NCI-H1417 treated with DMSO at 0.1 percent for 48 hours (cell line): ENCODE results near the gene RAB25.
"Not testable (repeated sequence)": the region's sequence is repeated elsewhere in the genome, so short reads cannot be mapped to it uniquely, and the experiment has no call there.

ENCODE experiments used
- DNase-seq: peaks from one replicate; lab custom pipeline; 2025; lab: John Stamatoyannopoulos, UW

Gene RAB25

GRCh38 chr1:156054500-156055280 is 6.3 kb upstream of the RAB25 start, which contains the start of gene LAMTOR2:
LAMTOR2 (plus strand) TSS chr1:156054782; CDS start chr1:156054890, 108 bp downstream.
- peak; percentile 91 for DNase-seq

DNA sequence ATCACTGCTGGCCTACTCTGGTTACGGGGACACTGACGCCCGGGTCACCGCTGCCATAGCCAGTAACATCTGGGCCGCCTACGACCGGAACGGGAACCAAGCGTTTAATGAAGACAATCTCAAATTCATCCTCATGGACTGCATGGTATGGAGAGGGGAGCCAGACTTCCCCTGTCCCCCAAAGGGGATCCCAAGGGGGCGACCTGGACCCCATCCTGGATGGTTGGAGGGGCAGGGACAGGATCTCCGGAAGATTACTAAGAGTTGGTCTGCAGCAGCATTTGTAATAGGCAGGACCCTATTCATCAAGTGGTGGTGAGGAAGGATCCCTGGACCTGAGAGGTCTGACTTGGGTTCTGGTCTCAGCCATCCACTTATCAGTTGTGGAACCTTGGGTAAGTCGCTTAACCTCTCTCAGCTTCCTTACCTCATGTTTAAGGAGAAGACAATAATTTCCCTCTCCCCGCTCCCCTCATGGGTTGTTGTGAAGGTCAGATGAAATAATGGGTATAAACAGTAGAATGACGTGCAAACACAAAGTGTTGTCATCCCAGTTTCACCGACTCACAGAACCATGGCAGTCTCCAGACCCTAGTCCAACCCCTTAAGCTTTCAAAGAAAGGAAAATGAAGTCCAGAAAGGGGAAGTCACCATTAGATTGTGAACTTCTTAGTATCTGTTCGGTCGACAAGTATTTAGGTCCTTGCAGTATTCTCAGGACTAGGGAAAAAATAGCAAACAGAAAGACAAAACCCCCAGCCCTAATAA is 5.5 kb upstream of the RAB25 start:
- no peak for DNase-seq

DNA sequence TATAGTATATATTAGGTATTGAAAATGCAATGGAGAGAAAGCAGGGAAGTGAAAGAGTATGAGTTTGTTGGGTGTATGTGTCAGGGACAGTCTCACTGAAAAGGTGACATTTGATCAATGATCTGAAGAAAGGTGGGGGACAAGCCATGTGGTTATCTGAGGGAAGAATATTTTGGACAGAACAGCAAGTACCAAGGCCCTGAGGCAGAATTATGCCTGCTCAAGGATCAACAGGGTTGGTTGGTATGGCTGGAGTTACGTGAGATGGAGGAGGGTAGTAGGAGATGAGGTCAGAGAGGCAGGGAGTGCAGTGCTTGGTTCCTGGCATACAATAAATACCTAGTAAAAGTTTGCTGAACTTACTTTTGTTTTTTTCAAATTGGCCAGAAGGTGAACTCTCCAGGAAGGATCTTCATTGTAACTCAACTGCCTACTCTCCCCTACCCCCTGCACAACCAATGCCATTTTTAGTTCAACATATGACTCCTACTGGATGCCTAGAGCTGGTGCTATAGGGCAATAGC is 4.6 kb upstream of the RAB25 start:
- DNase-seq, result no peak

GRCh38 chr1:156062189-156062588 is 1.2 kb downstream of the RAB25 start:
- no peak for DNase-seq

- DNase-seq, result no peak
These were observed 3.0 kb downstream of the RAB25 start for GRCh38 chr1:156063997-156064285.

DNA sequence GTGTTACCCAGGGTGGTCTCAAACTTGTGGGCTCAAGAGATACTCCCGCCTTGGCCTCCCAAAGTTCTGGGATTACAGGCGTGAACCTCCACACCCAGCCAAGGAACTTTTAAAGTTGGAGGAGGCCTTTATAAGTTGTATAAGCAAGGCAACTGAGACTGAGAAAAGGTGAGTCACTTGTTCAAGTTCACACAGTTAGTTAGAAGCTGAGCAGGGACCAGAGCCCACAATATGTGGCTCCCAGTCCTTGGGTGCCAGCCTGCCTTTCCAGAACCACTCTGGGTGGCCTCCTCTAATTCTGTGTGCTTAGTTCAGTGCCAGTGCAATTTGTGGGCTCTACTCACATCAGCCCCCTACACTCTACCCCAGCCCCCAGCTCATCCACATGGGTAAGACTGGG is 3.7 kb downstream of the RAB25 start:
- DNase-seq, result no peak

DNA sequence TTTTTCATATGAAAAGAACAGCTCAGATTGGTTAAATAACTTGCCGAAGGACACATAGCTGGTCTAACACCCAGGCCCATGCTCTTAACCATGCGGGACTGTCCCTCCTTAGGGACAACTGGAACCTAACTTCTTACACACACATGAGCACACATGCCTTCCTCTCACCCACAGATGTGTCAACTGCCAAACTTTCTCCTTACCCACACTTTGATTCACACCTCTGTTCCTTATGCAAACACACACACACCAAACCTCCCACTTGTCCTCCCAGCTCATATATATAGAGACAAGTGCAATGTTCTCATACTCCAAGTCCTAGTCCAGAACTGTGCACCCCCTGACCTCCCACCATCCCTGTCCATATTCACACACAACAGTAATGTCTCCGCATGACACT is 4.3 kb downstream of the RAB25 start:
- DNase-seq, result no peak

- DNase-seq, result no peak
These were observed 4.9 kb downstream of the RAB25 start for GRCh38 chr1:156065871-156066270.

DNA sequence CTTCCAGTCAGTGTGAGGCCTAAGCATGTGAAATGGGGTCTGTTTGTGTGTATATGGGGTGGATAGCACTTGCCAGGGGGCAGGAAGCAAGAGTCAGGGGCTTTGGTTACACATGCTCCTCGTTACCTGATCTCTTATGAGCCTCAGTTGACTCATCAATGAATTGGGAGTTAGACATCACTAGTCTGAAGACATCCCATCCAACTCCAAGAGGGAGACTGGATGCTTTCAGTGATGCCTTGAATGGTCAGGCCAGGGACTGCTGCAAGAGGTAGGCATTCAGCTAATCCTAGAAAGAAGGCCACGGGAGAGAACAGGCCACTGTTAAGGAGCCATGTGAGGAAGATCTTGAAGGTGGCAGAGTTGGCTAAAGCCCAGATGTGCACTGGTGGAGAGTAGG is 6.3 kb downstream of the RAB25 start:
- DNase-seq, result no peak

- DNase-seq, result no peak
These were observed 8.8 kb downstream of the RAB25 start for GRCh38 chr1:156069490-156070455.

- DNase-seq, result no peak
These were observed 9.6 kb downstream of the RAB25 start for GRCh38 chr1:156070548-156070947.

GRCh38 chr1:156071332-156071816 is 10.4 kb downstream of the RAB25 start:
- not testable (repeated sequence) for DNase-seq

DNA sequence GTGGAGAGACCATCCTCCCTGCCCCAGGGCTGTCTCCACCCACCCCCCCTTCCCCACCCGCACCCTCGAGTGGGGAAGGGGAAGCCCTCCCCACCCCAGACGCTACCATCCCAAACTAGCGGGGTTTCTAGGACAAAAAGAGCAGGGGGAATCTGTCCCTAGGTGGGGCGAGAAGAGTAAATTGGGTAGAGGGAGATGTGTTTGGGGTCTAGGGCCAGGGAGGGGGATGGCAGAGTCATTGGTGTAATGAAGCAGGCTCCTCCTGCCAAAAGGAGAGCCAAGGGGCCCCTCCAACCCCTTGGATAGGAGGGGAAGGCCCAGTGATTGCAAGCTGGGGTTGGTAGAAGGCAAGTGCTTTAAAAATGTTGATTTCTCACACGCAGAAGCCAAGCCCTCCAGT is 11.3 kb downstream of the RAB25 start:
- no peak for DNase-seq

DNA sequence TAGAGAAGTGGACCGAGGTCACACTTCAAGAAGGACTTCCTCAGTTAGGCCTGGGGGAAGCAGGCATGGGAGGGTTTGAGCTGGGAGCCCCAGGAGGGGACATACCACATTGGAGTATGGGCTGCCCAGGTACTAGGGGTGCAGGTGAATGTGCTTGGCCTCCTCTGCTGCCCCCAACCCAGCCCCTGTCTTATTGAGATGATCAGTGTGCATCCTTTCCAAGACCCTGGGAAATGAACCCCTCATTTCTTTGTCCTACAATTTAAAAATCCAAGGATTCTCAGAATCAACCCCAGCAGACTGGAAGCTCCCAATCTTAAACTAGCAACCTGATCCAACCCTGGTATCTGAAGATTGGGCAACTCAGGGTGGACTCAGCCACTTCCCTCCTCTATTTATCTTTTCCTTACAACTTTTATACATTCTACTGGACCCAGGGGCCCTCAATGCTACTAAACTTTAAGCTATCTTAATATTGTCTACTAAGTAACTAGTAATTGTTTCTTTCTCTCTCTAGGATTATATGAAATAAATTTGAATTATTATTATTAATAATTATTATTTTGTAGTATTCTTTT is 12.2 kb downstream of the RAB25 start:
- no peak for DNase-seq

- DNase-seq, result no peak
These were observed 12.8 kb downstream of the RAB25 start for GRCh38 chr1:156073740-156074139.

DNA sequence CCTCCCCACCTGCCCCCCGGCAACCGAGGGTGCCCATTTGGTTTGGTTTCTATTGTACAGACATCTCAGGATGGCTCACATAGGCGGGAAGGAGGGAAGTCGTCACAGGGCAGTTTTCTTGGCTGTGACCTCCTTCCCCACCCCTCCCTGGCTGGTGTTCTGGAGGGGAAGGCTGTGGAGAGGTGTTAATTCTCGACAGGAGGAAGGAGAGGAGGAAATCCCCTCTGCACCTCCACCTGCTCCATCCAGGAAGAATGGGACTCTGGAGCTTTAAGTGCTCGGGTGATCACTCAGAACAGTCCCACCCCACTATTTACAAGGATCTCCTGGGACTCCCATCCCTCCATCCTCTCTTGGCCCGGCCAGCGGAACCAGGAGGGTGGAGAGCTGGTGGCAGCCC is 13.7 kb downstream of the RAB25 start:
- no peak for DNase-seq

DNA sequence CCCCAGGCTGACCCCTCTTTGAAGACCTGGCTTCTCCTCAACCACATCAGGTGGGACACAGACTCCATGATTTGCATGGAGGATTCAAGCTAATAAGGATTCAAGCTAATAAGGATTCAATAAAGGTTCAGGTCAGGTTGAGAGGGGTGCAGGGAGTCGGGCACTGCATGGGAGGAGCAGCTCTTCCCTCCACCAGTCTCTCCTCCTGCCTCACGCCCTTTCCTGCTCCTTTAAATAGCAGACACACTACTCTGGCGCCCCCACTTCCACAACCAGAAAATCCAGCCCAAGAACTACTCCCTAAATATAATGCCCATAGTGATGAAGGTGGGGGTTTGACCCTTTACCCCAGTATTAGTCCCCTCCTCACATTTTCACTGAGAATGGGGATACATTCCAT is 14.2 kb downstream of the RAB25 start:
- no peak for DNase-seq

DNA sequence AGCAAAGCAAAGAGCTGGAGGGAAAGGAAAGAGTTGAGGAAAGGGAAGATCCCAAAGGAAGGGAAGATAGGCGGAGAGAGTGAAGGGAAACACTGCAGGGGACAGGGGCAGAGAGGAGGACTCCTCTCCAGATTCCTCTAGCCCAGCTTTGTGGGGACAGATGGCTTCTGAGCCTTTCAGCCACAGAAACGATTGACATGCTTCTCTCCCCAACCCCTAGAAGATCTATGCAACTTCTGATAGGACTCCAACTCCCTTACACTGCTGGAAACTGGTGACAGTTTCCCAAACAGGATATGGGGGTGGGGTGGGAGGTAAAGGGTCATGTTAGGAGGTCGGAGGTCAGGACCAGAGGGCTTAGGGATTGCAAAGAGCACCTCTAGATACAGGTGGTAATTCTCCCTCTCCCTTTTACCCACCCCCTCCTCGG is 14.8 kb downstream of the RAB25 start:
- DNase-seq, result no peak

- DNase-seq, result no peak
These were observed 15.9 kb downstream of the RAB25 start for GRCh38 chr1:156076609-156077429.

DNA sequence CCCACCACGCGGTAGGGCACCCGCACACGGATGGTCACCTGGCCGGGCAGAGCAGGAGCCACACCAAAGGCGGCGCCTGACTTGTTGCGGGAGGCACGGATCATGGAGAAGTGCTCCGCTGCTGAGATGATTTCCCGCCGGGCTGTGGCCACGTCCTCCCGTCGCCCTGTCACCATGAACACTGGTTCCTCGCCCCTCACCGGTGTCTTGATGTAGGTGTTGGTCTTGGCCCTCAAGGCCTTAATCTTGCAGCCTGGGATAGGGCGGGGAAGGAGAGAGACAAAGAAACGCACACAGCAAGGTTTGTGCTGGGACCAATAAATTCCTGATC is 16.4 kb downstream of the RAB25 start:
- DNase-seq, result no peak

- no peak for DNase-seq
These were observed 17.8 kb downstream of the RAB25 start for GRCh38 chr1:156078728-156079127.
